ENCODE data around the gene PRDM11.
"Not testable (repeated sequence)": the region's sequence is repeated elsewhere in the genome, so short reads cannot be mapped to it uniquely, and the experiment has no call there.

Gene PRDM11

DNA sequence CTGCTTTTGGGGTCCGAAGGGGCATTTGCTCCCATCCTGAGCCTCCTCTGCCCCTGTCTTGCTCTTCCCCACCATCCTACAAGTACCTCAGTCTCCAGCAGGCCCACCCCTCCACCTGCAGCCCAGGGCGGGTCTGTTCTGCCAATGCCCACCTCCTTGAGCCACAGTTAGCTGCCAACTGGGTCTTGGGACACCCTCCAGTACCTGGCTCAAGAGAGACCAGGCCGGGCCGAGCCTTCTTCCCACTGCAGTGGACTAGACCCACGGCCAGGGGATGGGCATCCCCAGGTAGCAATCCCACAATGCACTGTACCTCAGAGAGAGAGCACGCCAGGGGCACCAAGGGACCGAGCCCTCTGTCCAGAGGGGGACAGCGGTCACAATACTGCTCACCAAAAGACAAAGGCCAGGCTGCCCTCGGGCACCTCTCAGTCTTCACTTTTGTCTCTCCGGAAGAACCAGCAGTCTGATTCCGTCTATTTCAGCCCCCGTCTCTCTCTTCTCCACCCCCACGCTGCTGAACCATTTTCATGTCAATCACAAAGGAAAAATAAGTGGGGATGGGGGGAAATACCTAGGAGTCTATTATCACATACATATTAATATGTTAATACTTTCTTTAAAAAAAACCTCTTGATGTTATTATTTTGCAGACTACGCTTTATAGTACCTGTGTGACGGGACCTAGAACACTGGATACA, 88.0 kb downstream of the PRDM11 start:
- no peaks in the 10 kb centered on the region for H3K36me3 ChIP-seq (ENCODE audit: control insufficient read depth, insufficient read depth, low read length)
- no peak for DNase-seq (ENCODE audit: low read depth, low spot score)
- WGBS (ENCODE audit: insufficient coverage, insufficient read length) = no CpG with 5 or more reads among the region's 15 CpGs

DNA sequence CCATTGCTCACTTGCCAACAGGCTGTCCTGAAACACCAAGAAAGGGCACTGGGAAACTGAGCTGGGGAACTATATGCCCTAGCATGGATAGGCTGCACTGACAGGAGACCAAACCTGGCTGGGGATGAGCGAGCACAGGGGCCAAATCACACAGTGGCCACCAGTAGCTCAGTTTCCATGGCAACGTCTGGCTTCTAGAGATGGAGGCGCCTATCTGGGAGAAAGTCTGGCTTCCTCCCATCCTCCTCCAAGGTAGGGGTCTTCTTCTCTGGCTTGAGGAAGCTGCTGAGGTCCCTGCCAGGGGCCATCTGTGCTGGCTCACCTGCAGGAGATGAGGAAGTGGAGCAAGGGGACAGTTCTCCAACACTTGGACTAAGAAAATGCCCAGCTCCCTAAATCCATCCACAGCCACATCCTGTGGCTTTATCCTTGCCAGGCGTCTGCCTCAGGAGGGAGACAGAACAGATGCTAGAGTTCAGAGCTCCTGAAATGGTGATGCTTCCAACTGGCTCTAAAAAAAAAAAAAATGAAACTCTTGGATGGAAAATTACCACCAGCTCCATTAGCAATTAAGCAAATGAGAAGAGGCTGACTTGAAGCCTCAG, 91.4 kb downstream of the PRDM11 start:
- H3K36me3 ChIP-seq (ENCODE audit: control insufficient read depth, insufficient read depth, low read length) = no peaks in the 10 kb centered on the region
- peaks cover 2% of the 10 kb centered on the region; the same call in 1 of the 2 replicates for H3K4me1 ChIP-seq (ENCODE audit: control insufficient read depth, insufficient read depth, low read length)
- H3K27ac ChIP-seq (ENCODE audit: low read length) = no peak overlapping the region
- no peak overlapping the region for H3K4me3 ChIP-seq (ENCODE audit: low read length)
- H3K9me3 ChIP-seq (ENCODE audit: control insufficient read depth, insufficient read depth, low read length) = no peaks in the 10 kb centered on the region
- WGBS (ENCODE audit: insufficient coverage, insufficient read length) = no CpG with 5 or more reads among the region's 4 CpGs
- DNase-seq (ENCODE audit: low read depth, low spot score) = no peak
- H3K27me3 ChIP-seq (ENCODE audit: control insufficient read depth, insufficient read depth, low read length) = no peaks in the 10 kb centered on the region

More for the DNA sequence above, 88.0 kb downstream of the PRDM11 start:
- Histone ChIP-seq H3K27me3 (ENCODE audit: control insufficient read depth, insufficient read depth, low read length) (no peaks in the 10 kb centered on the region), H3K9me3 (ENCODE audit: control insufficient read depth, insufficient read depth, low read length) (no peaks in the 10 kb centered on the region), H3K4me1 (ENCODE audit: control insufficient read depth, insufficient read depth, low read length) (peaks cover 2% of the 10 kb centered on the region; the same call in 1 of the 2 replicates), H3K27ac (ENCODE audit: low read length) (no peak overlapping the region), H3K4me3 (ENCODE audit: low read length) (no peak overlapping the region)

DNA sequence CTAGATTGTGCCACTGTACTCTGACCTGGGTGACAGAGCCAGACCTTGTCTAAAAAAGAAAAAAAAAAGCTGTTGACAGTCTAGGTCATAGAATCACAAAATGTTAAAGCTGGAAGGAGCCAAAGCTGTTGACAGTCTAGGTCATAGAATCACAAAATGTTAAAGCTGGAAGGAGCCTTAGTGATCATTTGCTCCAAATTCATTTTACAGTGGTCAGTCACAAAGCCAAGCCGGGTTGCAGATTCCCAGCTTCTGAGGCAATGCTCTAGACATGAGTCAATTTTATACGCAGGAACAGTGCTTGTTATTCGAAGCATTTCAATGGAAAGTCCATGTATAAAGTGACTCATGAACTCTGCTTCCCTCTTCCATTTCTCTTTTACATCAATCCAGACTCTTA, 92.3 kb downstream of the PRDM11 start:
- H3K27me3 ChIP-seq (ENCODE audit: control insufficient read depth, insufficient read depth, low read length) = no peaks in the 10 kb centered on the region
- no CpG with 5 or more reads among the region's 3 CpGs for WGBS (ENCODE audit: insufficient coverage, insufficient read length)
- no peak overlapping the region for H3K4me3 ChIP-seq (ENCODE audit: low read length)

GRCh38 chr11:45239733-45240132, 93.3 kb downstream of the PRDM11 start:
- no peaks in the 10 kb centered on the region for H3K36me3 ChIP-seq (ENCODE audit: control insufficient read depth, insufficient read depth, low read length)
- H3K4me3 ChIP-seq (ENCODE audit: low read length) = no peak overlapping the region
- no CpG with 5 or more reads among the region's 1 CpG for WGBS (ENCODE audit: insufficient coverage, insufficient read length)
- H3K27me3 ChIP-seq (ENCODE audit: control insufficient read depth, insufficient read depth, low read length) = no peaks in the 10 kb centered on the region
- H3K4me1 ChIP-seq (ENCODE audit: control insufficient read depth, insufficient read depth, low read length) = no peaks in the 10 kb centered on the region
- no peaks in the 10 kb centered on the region for H3K9me3 ChIP-seq (ENCODE audit: control insufficient read depth, insufficient read depth, low read length)
- DNase-seq (ENCODE audit: low read depth, low spot score) = no peak
- no peak overlapping the region for H3K27ac ChIP-seq (ENCODE audit: low read length)

More for the DNA sequence above, 92.3 kb downstream of the PRDM11 start:
- no peaks in the 10 kb centered on the region for H3K9me3 ChIP-seq (ENCODE audit: control insufficient read depth, insufficient read depth, low read length)
- H3K36me3 ChIP-seq (ENCODE audit: control insufficient read depth, insufficient read depth, low read length) = no peaks in the 10 kb centered on the region
- no peak overlapping the region for H3K27ac ChIP-seq (ENCODE audit: low read length)
- DNase-seq (ENCODE audit: low read depth, low spot score) = no peak
- H3K4me1 ChIP-seq (ENCODE audit: control insufficient read depth, insufficient read depth, low read length) = no peaks in the 10 kb centered on the region

DNA sequence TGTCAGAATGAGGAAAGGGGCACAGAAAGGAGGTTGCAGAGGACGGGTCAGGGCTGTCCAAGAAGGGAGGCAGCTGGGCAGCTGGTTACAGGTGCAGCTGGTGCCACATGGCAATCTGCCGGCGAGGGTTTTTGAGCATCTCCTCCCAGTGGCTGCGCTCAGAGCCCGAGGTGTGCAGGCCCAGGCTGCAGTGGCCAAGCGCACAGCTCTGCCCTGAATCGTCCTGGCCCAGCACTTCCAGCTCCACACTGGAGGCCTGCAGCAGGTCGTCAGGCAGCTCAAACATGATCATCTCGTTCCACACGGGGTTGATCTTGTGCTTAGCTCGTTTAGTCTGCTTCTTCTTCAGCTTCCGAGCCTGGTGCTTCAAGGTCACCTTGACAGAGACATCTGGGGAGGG, 97.5 kb downstream of the PRDM11 start:
- Histone ChIP-seq H3K9me3 (ENCODE audit: control insufficient read depth, insufficient read depth, low read length) (no peaks in the 10 kb centered on the region), H3K4me1 (ENCODE audit: control insufficient read depth, insufficient read depth, low read length) (no peaks in the 10 kb centered on the region), H3K4me3 (ENCODE audit: low read length) (no peak overlapping the region), H3K27me3 (ENCODE audit: control insufficient read depth, insufficient read depth, low read length) (no peaks in the 10 kb centered on the region), H3K27ac (ENCODE audit: low read length) (no peak overlapping the region), H3K36me3 (ENCODE audit: control insufficient read depth, insufficient read depth, low read length) (no peaks in the 10 kb centered on the region)
- no peak for DNase-seq (ENCODE audit: low read depth, low spot score)
- no CpG with 5 or more reads among the region's 12 CpGs for WGBS (ENCODE audit: insufficient coverage, insufficient read length)

- Histone ChIP-seq H3K9me3 (ENCODE audit: control insufficient read depth, insufficient read depth, low read length) (no peaks in the 10 kb centered on the region), H3K27me3 (ENCODE audit: control insufficient read depth, insufficient read depth, low read length) (no peaks in the 10 kb centered on the region), H3K4me1 (ENCODE audit: control insufficient read depth, insufficient read depth, low read length) (no peaks in the 10 kb centered on the region), H3K4me3 (ENCODE audit: low read length) (no peak overlapping the region), H3K36me3 (ENCODE audit: control insufficient read depth, insufficient read depth, low read length) (no peaks in the 10 kb centered on the region), H3K27ac (ENCODE audit: low read length) (no peak overlapping the region)
- DNase-seq (ENCODE audit: low read depth, low spot score) = no peak
- no CpG with 5 or more reads among the region's 8 CpGs for WGBS (ENCODE audit: insufficient coverage, insufficient read length)
Observed at GRCh38 chr11:45245218-45246045, 99.0 kb downstream of the PRDM11 start.

- H3K27ac ChIP-seq (ENCODE audit: low read length) = no peak overlapping the region
- DNase-seq (ENCODE audit: low read depth, low spot score) = no peak
- no peaks in the 10 kb centered on the region for H3K27me3 ChIP-seq (ENCODE audit: control insufficient read depth, insufficient read depth, low read length)
- H3K4me1 ChIP-seq (ENCODE audit: control insufficient read depth, insufficient read depth, low read length) = no peaks in the 10 kb centered on the region
- H3K9me3 ChIP-seq (ENCODE audit: control insufficient read depth, insufficient read depth, low read length) = no peaks in the 10 kb centered on the region
- no peak overlapping the region for H3K4me3 ChIP-seq (ENCODE audit: low read length)
- no peaks in the 10 kb centered on the region for H3K36me3 ChIP-seq (ENCODE audit: control insufficient read depth, insufficient read depth, low read length)
- WGBS (ENCODE audit: insufficient coverage, insufficient read length) = no CpG with 5 or more reads among the region's 8 CpGs
Observed at GRCh38 chr11:45246241-45246640, 99.8 kb downstream of the PRDM11 start.

- no peak overlapping the region for H3K4me3 ChIP-seq (ENCODE audit: low read length)
- H3K36me3 ChIP-seq (ENCODE audit: control insufficient read depth, insufficient read depth, low read length) = no peaks in the 10 kb centered on the region
- peaks cover 1% of the 10 kb centered on the region; the same call in 1 of the 2 replicates for H3K4me1 ChIP-seq (ENCODE audit: control insufficient read depth, insufficient read depth, low read length)
- no peaks in the 10 kb centered on the region for H3K9me3 ChIP-seq (ENCODE audit: control insufficient read depth, insufficient read depth, low read length)
- DNase-seq (ENCODE audit: low read depth, low spot score) = no peak
- H3K27ac ChIP-seq (ENCODE audit: low read length) = no peak overlapping the region
- WGBS (ENCODE audit: insufficient coverage, insufficient read length) = no CpG with 5 or more reads among the region's 2 CpGs
- H3K27me3 ChIP-seq (ENCODE audit: control insufficient read depth, insufficient read depth, low read length) = no peaks in the 10 kb centered on the region
Observed at GRCh38 chr11:45247433-45247832, 101.0 kb downstream of the PRDM11 start.

DNA sequence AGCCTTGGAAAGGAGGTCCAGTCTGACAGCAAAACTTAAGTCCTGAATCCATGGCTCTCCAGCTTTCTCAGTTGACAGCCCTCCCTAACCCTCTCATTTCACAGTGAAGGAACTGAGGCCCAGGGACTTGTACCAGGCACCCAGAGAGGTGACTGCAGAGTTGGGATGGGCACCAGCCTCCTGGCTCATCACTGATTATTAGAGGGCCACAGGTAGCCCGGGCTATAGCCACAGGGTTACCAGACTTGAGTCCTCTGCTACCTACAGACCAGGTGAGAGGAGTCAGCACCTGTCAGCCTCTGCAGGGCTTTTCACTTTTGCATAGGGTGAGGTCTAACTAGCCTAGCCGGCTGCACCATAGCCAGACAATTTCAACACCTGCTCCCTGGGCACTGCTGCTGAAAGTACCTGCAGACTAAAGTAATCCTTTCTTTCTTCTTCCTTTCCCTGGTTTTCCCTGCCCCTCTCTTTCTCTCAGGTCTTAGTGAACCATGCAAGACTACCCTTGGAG, 102.1 kb downstream of the PRDM11 start:
- H3K36me3 ChIP-seq (ENCODE audit: control insufficient read depth, insufficient read depth, low read length) = no peaks in the 10 kb centered on the region
- H3K27me3 ChIP-seq (ENCODE audit: control insufficient read depth, insufficient read depth, low read length) = no peaks in the 10 kb centered on the region
- H3K4me3 ChIP-seq (ENCODE audit: low read length) = no peak overlapping the region
- no CpG with 5 or more reads among the region's 2 CpGs for WGBS (ENCODE audit: insufficient coverage, insufficient read length)
- no peaks in the 10 kb centered on the region for H3K9me3 ChIP-seq (ENCODE audit: control insufficient read depth, insufficient read depth, low read length)
- no peak overlapping the region for H3K27ac ChIP-seq (ENCODE audit: low read length)
- DNase-seq (ENCODE audit: low read depth, low spot score) = no peak
- peaks cover 3% of the 10 kb centered on the region; the same call in 1 of the 2 replicates for H3K4me1 ChIP-seq (ENCODE audit: control insufficient read depth, insufficient read depth, low read length)

DNA sequence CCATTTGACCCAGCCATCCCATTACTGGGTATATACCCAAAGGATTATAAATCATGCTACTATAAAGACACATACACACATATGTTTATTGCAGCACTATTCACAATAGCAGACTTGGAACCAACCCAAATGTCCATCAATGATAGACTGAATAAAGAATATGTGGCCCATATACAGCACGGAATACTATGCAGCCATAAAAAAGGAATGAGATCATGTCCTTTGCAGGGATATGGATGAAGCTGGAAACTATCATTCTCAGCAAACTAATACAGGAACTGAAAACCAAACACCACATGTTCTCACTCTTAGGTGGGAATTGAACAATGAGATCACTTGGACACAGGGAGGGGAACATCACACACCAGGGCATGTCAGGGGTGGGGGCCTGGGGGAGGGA, 102.9 kb downstream of the PRDM11 start:
- H3K27ac ChIP-seq (ENCODE audit: low read length); H3K36me3 ChIP-seq (ENCODE audit: control insufficient read depth, insufficient read depth, low read length); H3K4me1 ChIP-seq (ENCODE audit: control insufficient read depth, insufficient read depth, low read length); H3K27me3 ChIP-seq (ENCODE audit: control insufficient read depth, insufficient read depth, low read length); H3K4me3 ChIP-seq (ENCODE audit: low read length); DNase-seq (ENCODE audit: low read depth, low spot score); H3K9me3 ChIP-seq (ENCODE audit: control insufficient read depth, insufficient read depth, low read length): not testable (repeated sequence)
- no CpG with 5 or more reads among the region's 1 CpG for WGBS (ENCODE audit: insufficient coverage, insufficient read length)
